Posterior cingulate gyrus (tissue), 11 donors: ENCODE data around the gene LRRK1.

Experiments used
- DNase-seq, 10 donors: peaks; one replicate each; pipeline versions ENCODE4 v3.0.0 to v3.0.0-alpha.2; 2020 to 2021; ENCODE audit warnings: mixed read lengths in 3 of 10
- intact Hi-C: fragments of 100-400 bp; cut with DNase I; formaldehyde crosslinking; loops from one replicate; pipeline ENCODE4 v1.15.1; 2023

The LRRK1 gene

DNA sequence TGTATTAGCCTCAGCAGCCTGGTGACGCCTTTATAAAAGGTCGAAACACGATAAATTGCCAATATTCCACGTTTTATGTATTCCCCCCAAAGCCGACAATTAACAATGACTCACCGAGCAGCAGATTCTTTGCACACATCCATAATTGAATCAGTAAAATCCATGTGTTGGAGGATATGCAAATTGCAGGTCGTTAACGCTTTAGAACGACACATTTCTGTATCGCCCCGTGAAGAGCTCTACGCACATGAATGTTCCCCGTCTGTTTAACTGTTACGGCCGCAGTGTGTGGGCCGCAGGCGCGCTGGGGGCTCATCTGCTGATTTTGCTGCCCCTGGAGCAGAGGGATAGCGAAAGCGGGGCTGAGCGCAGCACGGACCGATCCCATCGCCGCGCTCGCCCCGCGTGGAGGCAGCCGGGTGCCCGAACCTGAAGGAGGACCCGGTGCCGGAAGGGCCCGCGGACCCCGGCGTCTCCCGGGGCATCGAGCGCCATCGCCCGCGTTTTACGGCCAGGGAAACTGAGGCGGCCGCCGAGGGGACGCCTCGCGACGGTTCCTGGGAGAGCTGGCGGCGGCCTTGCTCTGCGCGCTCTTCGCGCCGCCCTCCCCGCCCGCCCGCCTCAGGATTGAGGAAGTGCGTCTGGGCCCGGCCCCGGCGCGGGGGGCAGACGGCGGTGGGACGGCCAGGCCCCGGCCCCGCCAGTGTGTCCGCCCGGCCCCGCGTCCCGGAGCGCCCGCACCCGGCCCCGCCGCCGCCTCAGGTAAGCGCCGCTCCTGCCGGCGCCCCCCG, at the start of gene LRRK1:
Gene LRRK1, plus strand, starts transcription at position 668 of the 791 bp plus-strand sequence. CDS start 5,276 bp downstream, outside the sequence.
- DNase-seq = peak in 2 of 10 donors; percentile 73 to 86
- intact Hi-C loops = loop anchor here (1.0 kb wide), 1 partner anchor 88 kb away; no protein-coding TSS in a partner anchor

- DNase-seq = peak in 6 of 10 donors; percentile 46 to 77 (median 67)
- intact Hi-C loops = loop anchor here (2.0 kb wide), 1 partner anchor 244 kb away; no protein-coding TSS in a partner anchor
Measured at GRCh38 chr15:100873029-100873677, 46.0 kb upstream of the LRRK1 start.

DNA sequence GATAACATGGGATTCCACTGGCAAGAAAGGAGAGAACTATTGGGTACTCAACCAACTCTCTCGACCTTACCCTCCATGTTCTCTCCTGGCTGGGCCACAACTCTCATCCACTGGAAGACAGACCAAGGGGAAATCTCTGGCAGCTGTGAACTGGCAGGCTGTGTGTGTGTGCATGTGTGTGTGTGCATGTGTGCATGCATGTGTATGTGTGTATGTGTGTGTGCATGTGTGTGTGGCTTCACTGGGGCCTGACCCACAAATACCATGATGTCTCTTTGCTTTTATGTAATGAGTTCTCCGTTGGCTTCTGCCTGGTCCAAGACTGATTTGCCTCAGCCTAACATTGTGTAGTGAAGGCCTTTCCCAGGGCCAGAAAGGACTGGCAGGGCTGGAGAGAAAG, 43.7 kb upstream of the LRRK1 start:
- intact Hi-C loops = no loop called here
- DNase-seq = peak in 1 of 10 donors; percentile 35

DNA sequence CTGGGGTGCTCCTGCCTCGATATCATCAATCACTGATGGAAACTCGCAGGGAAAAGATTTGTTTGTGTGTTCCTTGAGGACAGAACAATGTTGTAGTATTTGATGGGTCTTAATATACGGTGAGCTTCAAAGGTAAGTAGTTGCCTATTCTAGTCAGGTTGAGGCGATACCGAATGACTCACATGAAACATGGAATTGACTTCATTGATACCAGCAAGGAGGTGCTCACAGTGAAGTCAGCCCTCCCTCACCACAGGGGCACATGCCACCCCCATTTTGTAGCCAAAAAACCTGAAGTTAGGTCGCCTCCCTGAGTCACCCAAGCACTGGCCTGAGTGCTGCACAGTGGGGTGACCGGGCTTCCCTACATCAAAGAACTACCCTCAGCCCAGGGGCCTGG, 43.2 kb upstream of the LRRK1 start:
- DNase-seq = no peak
- intact Hi-C loops = no loop called here

DNA sequence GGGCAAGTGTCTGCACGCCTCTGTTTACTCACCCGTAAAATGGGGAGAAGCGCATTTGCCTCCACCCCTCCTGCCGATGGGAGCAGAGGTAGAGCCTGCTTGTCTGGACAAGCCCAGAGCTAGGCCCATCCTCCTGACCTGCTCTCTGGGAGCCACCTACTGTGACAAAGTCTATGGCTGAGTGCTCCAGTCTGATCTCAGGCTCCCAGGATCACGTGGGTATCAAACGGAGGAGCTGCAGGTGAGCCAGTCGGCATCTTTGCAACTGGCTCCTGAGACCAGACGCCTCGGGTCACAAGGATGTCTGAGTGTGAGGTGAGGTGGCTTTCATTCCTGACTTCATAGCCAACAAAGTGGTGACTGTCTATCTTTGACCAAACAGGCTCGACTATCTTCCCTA, 41.6 kb upstream of the LRRK1 start:
- intact Hi-C loops = no loop called here
- DNase-seq = peak in 1 of 10 donors; percentile 43

- intact Hi-C loops = no loop called here
- peak in 2 of 10 donors; percentile 50 to 60 for DNase-seq
Measured at GRCh38 chr15:100878130-100878529, 41.0 kb upstream of the LRRK1 start.

- peak in 1 of 10 donors; percentile 2 for DNase-seq
- intact Hi-C loops = no loop called here
Measured at GRCh38 chr15:100878648-100879047, 40.5 kb upstream of the LRRK1 start.

GRCh38 chr15:100879061-100879463, 40.1 kb upstream of the LRRK1 start:
- intact Hi-C loops = no loop called here
- DNase-seq = peak in 2 of 10 donors; percentile 70 to 81

GRCh38 chr15:100879464-100880138, 39.6 kb upstream of the LRRK1 start, which contains the start of gene ALDH1A3:
ALDH1A3 (plus strand) TSS chr15:100879831; CDS start chr15:100879908, 77 bp downstream.
- peak in 2 of 10 donors; percentile 76 to 85 for DNase-seq
- intact Hi-C loops = no loop called here

DNA sequence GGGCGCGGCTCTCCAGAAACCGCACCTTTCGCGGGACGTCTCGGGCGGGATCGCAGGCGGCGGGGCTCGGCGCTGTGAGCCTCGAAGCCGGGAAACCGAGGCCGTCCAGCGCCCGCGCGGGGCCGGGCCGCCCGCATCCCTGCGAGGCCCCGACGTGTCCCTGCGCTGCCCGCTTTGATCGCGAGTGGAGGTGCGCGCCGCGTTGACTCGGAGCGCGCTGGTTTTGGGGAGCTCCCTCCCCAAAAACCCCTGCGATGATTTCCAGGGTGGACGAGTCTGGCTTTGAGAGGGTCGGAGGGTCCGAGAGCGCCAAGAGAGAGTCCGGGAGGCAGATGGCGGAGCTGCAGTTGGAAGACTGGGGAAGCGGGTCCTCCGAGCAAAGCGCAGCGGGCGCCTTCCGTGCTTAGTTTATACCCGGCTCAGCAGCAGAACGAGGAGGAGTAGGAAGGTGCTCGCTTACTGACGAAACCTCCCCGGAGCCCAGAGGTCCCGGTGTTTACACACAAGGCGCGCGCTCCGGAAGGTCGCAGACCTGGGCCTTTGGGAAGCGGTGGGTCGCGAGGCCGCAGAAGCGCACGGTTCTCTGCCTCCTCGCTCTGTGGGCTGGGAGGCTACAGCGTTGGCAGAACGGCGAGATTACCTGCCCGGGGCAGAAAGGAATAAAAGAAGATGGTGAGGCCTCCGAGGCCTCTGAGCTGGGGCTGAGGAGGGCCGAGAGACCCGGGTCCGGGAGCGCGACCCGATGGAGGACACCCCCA, 38.8 kb upstream of the LRRK1 start:
- intact Hi-C loops = no loop called here
- peak in 2 of 10 donors; percentile 58 to 70 for DNase-seq

- intact Hi-C loops = no loop called here
- no peak for DNase-seq
Measured at GRCh38 chr15:100880897-100881242, 38.3 kb upstream of the LRRK1 start.

GRCh38 chr15:100881573-100882336, 37.4 kb upstream of the LRRK1 start:
- DNase-seq = peak in 2 of 10 donors; percentile 63 to 83
- intact Hi-C loops = no loop called here

DNA sequence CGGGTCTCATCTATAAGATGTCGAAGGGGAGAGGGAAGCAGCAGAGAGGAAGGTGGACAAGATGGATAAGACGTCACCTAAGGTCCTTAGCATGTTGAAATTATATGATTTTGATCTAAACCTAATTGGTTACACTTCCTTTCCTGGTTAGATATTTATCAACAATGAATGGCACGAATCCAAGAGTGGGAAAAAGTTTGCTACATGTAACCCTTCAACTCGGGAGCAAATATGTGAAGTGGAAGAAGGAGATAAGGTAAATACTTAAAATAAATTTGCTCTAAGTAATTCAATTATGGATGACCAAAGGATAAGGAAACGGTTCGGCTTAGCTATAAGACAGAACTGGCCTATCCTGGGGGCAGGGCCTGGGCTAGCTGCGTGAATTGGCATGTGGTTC, 34.0 kb upstream of the LRRK1 start:
- peak in 1 of 10 donors; percentile 12 for DNase-seq

GRCh38 chr15:100885811-100886210, 33.3 kb upstream of the LRRK1 start:
- intact Hi-C loops = no loop called here
- DNase-seq = peak in 1 of 10 donors; percentile 1

More for the DNA sequence above, 34.0 kb upstream of the LRRK1 start:
- intact Hi-C loops = no loop called here

DNA sequence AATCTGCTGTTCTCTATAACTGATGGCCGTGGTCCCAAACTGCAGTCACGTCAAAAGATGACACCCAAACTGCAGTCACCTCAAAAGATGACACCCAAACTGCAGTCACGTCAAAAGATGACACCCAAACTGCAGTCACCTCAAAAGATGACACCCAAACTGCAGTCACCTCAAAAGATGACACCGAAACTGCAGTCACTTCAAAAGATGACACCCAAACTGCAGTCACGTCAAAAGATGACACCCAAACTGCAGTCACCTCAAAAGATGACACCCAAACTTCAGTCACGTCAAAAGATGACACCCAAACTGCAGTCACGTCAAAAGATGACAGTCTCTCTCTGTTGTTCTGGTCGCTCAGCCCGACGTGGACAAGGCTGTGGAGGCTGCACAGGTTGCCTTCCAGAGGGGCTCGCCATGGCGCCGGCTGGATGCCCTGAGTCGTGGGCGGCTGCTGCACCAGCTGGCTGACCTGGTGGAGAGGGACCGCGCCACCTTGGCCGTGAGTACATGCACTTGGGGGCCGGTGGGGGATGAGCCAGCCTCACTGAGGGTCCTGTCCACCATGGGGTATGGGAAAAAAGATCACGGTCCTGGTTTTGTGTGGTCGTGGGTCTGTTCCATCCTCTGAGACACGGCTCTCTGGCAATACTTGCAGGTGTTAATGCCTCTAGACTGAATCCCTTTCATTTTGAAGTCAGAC, 31.8 kb upstream of the LRRK1 start:
- peak in 2 of 10 donors; percentile 59 to 71 for DNase-seq

DNA sequence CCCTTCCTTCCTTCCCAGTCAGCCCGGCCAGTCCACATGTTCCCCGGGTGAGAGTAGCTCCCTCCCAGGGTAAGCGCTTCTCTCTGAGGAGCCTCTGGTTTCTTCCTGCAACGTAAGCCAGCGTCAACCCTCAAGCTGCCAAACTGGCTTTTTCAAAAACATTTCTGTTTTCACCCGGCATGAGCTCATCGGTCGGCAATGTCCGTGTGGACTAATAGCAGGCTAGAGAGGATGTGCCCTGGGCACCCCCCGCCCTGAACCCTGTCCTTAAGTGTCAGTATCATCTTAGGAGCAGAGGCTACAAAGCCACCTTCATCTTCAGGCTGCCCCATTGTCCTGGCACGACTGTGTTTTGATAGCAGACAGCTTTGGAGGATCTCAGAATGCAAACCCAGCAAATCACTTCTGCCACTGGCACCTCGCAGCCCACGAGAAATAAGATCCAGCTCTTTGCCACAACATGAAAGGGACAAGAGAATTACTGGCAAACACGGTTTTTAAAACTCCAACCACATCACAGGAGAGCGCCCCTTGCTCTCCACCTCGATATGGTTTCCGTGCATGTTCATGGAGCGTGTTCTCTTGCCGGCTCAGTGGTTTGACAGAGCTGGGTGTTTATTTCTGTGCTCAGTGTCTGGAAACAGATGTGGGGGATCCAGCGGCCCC, 29.6 kb upstream of the LRRK1 start:
- DNase-seq = no peak

More for the DNA sequence above, 31.8 kb upstream of the LRRK1 start:
- intact Hi-C loops = no loop called here

DNA sequence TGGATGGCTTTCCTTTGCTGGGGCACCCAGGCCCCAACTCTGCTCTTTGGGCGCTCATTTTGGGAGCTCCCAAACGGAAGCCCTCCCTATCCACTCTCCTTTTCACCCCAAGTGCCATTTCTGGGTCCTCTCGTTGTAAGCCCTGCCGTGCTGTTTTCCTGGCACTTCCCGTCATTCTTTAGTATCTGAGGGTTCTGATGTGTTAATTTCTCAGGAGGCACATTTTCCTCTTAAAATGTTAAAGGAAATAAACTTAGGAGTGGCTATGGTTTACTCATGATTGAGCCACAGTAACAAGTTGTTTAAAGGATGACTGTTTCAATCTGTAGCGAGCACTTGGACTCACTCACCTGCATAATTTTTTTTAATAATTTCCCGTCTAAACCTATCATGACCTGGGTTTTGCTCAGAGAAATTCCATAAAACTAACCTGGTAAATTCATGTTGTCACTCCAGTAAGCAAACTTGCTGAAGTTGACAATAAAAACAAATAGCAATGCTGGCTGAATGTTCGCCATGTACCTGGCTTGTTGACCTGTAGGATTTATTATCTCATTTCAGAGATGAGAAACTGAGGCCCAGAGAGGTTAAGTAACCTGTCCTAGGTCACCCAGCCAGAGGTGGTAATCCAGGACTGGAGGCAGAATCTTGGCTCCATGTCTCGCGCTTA, 29.0 kb upstream of the LRRK1 start:
- no peak for DNase-seq

More for the DNA sequence above, 29.6 kb upstream of the LRRK1 start:
- intact Hi-C loops = no loop called here

DNA sequence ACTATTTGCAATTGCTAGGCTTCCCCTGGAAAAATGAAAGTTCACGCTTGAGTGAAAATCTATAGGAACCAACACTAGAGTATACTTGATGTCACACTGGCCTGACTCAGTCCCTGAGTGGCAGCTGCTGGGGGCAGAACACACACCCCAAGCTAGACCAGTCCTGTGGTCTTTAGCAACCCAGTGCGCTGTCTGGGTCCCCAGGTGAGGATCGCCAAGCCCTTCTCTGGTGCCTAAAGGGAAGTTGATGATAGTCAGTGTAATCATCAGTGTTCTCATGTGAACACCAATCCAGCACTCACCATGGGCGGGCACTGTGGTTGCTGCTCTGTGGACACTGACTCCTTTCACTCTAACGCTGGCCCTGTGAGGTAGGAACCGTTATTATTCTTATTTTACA, 28.3 kb upstream of the LRRK1 start:
- intact Hi-C loops = no loop called here
- no peak for DNase-seq

More for the DNA sequence above, 29.0 kb upstream of the LRRK1 start:
- intact Hi-C loops = no loop called here
